Measurements from ENCODE around the gene DEFB124.

Gene DEFB124

DNA sequence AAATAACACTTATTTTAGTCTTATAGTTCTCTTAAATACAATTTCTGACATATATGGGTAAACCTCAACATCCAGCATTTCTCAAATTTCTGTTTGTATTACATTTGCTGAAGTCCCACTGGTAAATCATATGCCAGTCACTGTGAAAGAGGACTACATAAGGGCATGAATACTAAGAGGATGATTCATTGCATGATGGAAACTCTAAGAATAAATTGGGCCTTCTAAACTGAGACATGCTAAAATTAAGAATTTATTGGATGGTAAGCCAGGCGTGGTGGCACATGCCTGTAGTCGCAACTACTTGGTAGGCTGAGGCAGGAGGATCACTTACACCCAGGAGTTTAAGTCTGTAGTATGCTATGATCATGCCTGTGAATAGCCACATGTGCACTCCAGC is 22.4 kb downstream of the DEFB124 start:
- no peak for TF ChIP-seq ZFP30 (CRISPR knock-in tag; IDR thresholded peaks at IDR 0.05)
- TF ChIP-seq, protein P1, sequence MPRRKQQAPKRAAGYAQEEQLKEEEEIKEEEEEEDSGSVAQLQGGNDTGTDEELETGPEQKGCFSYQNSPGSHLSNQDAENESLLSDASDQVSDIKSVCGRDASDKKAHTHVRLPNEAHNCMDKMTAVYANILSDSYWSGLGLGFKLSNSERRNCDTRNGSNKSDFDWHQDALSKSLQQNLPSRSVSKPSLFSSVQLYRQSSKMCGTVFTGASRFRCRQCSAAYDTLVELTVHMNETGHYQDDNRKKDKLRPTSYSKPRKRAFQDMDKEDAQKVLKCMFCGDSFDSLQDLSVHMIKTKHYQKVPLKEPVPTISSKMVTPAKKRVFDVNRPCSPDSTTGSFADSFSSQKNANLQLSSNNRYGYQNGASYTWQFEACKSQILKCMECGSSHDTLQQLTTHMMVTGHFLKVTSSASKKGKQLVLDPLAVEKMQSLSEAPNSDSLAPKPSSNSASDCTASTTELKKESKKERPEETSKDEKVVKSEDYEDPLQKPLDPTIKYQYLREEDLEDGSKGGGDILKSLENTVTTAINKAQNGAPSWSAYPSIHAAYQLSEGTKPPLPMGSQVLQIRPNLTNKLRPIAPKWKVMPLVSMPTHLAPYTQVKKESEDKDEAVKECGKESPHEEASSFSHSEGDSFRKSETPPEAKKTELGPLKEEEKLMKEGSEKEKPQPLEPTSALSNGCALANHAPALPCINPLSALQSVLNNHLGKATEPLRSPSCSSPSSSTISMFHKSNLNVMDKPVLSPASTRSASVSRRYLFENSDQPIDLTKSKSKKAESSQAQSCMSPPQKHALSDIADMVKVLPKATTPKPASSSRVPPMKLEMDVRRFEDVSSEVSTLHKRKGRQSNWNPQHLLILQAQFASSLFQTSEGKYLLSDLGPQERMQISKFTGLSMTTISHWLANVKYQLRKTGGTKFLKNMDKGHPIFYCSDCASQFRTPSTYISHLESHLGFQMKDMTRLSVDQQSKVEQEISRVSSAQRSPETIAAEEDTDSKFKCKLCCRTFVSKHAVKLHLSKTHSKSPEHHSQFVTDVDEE (CRISPR knock-in tag; IDR thresholded peaks at IDR 0.05): no peak
- no peak for TF ChIP-seq ISL1 (CRISPR knock-in tag; IDR thresholded peaks at IDR 0.05)
- no peak for TF ChIP-seq ZFP3 (CRISPR knock-in tag; IDR thresholded peaks at IDR 0.05)
- TF ChIP-seq, protein P2, sequence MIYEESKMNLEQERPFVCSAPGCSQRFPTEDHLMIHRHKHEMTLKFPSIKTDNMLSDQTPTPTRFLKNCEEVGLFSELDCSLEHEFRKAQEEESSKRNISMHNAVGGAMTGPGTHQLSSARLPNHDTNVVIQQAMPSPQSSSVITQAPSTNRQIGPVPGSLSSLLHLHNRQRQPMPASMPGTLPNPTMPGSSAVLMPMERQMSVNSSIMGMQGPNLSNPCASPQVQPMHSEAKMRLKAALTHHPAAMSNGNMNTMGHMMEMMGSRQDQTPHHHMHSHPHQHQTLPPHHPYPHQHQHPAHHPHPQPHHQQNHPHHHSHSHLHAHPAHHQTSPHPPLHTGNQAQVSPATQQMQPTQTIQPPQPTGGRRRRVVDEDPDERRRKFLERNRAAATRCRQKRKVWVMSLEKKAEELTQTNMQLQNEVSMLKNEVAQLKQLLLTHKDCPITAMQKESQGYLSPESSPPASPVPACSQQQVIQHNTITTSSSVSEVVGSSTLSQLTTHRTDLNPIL (CRISPR knock-in tag; IDR thresholded peaks at IDR 0.05; ENCODE audit: low read depth): no peak
- TF ChIP-seq PPARA (CRISPR knock-in tag; IDR thresholded peaks at IDR 0.05; ENCODE audit: borderline replicate concordance): no peak
- TF ChIP-seq ZC3H10 (CRISPR knock-in tag; IDR thresholded peaks at IDR 0.05): no peak
- no peak for TF ChIP-seq OSR1 (CRISPR knock-in tag; IDR thresholded peaks at IDR 0.05)
- TF ChIP-seq, protein P3, sequence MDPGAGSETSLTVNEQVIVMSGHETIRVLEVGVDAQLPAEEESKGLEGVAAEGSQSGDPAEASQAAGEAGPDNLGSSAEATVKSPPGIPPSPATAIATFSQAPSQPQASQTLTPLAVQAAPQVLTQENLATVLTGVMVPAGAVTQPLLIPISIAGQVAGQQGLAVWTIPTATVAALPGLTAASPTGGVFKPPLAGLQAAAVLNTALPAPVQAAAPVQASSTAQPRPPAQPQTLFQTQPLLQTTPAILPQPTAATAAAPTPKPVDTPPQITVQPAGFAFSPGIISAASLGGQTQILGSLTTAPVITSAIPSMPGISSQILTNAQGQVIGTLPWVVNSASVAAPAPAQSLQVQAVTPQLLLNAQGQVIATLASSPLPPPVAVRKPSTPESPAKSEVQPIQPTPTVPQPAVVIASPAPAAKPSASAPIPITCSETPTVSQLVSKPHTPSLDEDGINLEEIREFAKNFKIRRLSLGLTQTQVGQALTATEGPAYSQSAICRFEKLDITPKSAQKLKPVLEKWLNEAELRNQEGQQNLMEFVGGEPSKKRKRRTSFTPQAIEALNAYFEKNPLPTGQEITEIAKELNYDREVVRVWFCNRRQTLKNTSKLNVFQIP (CRISPR knock-in tag; IDR thresholded peaks at IDR 0.05; ENCODE audit: borderline replicate concordance, low read depth): no peak
- TF ChIP-seq ZNF8 (CRISPR knock-in tag; IDR thresholded peaks at IDR 0.05): no peak
- no peak for TF ChIP-seq CSDC2 (CRISPR knock-in tag; IDR thresholded peaks at IDR 0.05)
- no peak for TF ChIP-seq ARNTL (CRISPR knock-in tag; IDR thresholded peaks at IDR 0.05; ENCODE audit: borderline replicate concordance, low read depth)
- no peak for TF ChIP-seq BACH2 (CRISPR knock-in tag; IDR thresholded peaks at IDR 0.05; ENCODE audit: borderline replicate concordance)
- no peak for TF ChIP-seq TCF4 (CRISPR knock-in tag; IDR thresholded peaks at IDR 0.05; ENCODE audit: borderline replicate concordance)
- no peak for TF ChIP-seq ZNF565 (CRISPR knock-in tag; conservative IDR thresholded peaks at IDR 0.05; ENCODE audit: low read depth)
- ATAC-seq: no peak

DNA sequence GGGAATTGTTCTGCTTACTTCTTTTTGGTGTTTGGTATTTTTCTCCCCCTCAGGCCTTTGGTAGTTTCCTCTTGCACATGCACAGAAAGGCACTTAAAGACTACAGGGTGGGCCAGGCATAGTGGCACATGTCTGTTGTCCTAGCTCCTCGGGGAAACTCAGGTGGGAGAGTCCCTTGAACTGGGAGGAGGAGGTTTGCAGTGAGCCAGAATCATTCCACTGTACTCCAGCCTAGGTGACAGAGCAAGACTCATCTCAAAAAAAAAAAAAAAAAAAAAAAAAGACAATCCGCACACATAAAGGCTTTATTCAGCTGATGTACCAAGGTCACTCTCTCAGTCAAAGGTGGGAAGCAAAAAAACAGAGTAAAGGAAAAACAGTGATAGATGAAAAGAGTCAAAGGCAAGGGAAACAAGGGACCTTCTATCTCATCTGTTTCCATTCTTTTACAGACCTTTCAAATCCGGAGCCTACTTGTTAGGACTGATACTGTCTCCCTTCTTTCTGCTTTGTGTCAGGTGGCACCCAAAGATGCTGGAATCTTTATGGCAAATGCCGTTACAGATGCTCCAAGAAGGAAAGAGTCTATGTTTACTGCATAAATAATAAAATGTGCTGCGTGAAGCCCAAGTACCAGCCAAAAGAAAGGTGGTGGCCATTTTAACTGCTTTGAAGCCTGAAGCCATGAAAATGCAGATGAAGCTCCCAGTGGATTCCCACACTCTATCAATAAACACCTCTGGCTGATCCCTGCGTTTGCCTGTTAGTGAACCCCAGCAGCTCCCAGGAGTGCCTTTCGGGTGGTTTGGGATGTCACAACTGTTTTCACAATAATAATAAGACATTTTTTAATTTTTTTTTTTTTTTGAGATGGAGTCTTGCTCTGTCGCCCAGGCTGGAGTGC is 25.2 kb downstream of the DEFB124 start:
- TF ChIP-seq ZFP30 (CRISPR knock-in tag; IDR thresholded peaks at IDR 0.05) (no peak), ARNTL (CRISPR knock-in tag; IDR thresholded peaks at IDR 0.05; ENCODE audit: borderline replicate concordance, low read depth) (no peak), CSDC2 (CRISPR knock-in tag; IDR thresholded peaks at IDR 0.05) (no peak), ZNF8 (CRISPR knock-in tag; IDR thresholded peaks at IDR 0.05) (no peak), ZC3H10 (CRISPR knock-in tag; IDR thresholded peaks at IDR 0.05) (no peak), SNAI2 (CRISPR knock-in tag; IDR thresholded peaks at IDR 0.05) (no peak), ZFP3 (CRISPR knock-in tag; IDR thresholded peaks at IDR 0.05) (no peak), ZNF565 (CRISPR knock-in tag; conservative IDR thresholded peaks at IDR 0.05; ENCODE audit: low read depth) (no peak), RARB (CRISPR knock-in tag; IDR thresholded peaks at IDR 0.05) (no peak), BACH2 (CRISPR knock-in tag; IDR thresholded peaks at IDR 0.05; ENCODE audit: borderline replicate concordance) (no peak), ISL1 (CRISPR knock-in tag; IDR thresholded peaks at IDR 0.05) (no peak), OSR1 (CRISPR knock-in tag; IDR thresholded peaks at IDR 0.05) (no peak), GLIS3 (CRISPR knock-in tag; IDR thresholded peaks at IDR 0.05) (no peak), ESRRG (CRISPR knock-in tag; IDR thresholded peaks at IDR 0.05) (no peak)
- TF ChIP-seq, protein P2 (CRISPR knock-in tag; IDR thresholded peaks at IDR 0.05; ENCODE audit: low read depth): no peak
- TF ChIP-seq, protein P4, sequence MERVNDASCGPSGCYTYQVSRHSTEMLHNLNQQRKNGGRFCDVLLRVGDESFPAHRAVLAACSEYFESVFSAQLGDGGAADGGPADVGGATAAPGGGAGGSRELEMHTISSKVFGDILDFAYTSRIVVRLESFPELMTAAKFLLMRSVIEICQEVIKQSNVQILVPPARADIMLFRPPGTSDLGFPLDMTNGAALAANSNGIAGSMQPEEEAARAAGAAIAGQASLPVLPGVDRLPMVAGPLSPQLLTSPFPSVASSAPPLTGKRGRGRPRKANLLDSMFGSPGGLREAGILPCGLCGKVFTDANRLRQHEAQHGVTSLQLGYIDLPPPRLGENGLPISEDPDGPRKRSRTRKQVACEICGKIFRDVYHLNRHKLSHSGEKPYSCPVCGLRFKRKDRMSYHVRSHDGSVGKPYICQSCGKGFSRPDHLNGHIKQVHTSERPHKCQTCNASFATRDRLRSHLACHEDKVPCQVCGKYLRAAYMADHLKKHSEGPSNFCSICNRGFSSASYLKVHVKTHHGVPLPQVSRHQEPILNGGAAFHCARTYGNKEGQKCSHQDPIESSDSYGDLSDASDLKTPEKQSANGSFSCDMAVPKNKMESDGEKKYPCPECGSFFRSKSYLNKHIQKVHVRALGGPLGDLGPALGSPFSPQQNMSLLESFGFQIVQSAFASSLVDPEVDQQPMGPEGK (CRISPR knock-in tag; IDR thresholded peaks at IDR 0.05; ENCODE audit: borderline replicate concordance): no peak
- no peak for ATAC-seq
